Neural crest cell (in vitro differentiated cells): ENCODE measurements around the gene WDFY4. TPM values are rescaled to one million over a fixed set of nuclear protein-coding genes. Genes with fewer than 3 reads are reported as not detected.

Experiments
- DNase-seq: peaks from one replicate; pipeline ENCODE4 v3.0.0; 2021; ENCODE audit warnings: low read depth, mixed read lengths, low spot score
- H3K27ac Mint-ChIP-seq: one replicate; pipeline ENCODE4 v1.8.0; 2021; ENCODE audit warnings: mild to moderate bottlenecking, mixed read lengths; ENCODE audit not compliant: unreplicated experiment
- H3K27me3 Mint-ChIP-seq: 2 replicates; pipeline ENCODE4 v1.8.0; 2021; ENCODE audit warnings: low read depth, mild to moderate bottlenecking, mixed read lengths
- H3K36me3 Mint-ChIP-seq: 2 replicates; pipeline ENCODE4 v1.8.0; 2021; ENCODE audit warnings: low read depth, mild to moderate bottlenecking, mixed read lengths
- H3K4me1 Mint-ChIP-seq: 2 replicates; pipeline ENCODE4 v1.8.0; 2021; ENCODE audit warnings: mixed read lengths
- H3K4me3 Mint-ChIP-seq: one replicate; pipeline ENCODE4 v1.8.0; 2021; ENCODE audit warnings: mild to moderate bottlenecking, mixed read lengths
- H3K9me3 Mint-ChIP-seq: 2 replicates; pipeline ENCODE4 v1.8.0; 2021; ENCODE audit warnings: mixed read lengths
- total RNA-seq: library from RNA; stranded (reverse); gene quantifications from 2 replicates; pipeline ENCODE4 v1.2.1, GENCODE V29; 2021
- TF ChIP-seq, protein P1 (sequence below): fragments of 200-600 bp; sonication (generic); conservative IDR thresholded peaks from 2 replicates; pipeline ENCODE4 v1.5.0; 2021; ENCODE audit warnings: antibody characterized with exemption, mild to moderate bottlenecking

The WDFY4 gene
- total RNA-seq, 1 donor from 2014 or later: not detected

DNA sequence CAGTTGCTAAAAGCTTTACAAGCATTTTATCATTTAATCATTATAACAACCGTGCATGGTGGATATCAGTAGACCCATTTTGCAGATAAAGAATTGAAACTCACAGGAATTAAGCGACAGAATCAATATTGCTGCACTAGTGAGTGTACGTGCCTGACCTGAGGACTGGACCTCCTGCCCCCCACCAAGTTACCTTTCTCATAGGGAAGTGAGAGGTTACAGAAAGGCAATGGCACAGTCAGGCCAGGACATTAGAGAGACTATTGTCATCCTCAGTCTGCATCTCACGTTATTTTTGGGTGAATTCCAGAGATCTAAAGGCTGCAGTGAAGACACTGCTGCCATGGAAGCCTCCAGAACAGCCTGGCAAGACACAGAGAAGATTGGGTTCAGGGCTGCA is 80.9 kb downstream of the WDFY4 start:
- Mint-ChIP-seq H3K27ac (no peak overlapping the region), H3K36me3 (no peaks in the 10 kb centered on the region), H3K4me3 (no peak overlapping the region), H3K27me3 (peaks cover 2% of the 10 kb centered on the region), H3K4me1 (no peaks in the 10 kb centered on the region), H3K9me3 (no peaks in the 10 kb centered on the region)
- TF ChIP-seq, protein P1, sequence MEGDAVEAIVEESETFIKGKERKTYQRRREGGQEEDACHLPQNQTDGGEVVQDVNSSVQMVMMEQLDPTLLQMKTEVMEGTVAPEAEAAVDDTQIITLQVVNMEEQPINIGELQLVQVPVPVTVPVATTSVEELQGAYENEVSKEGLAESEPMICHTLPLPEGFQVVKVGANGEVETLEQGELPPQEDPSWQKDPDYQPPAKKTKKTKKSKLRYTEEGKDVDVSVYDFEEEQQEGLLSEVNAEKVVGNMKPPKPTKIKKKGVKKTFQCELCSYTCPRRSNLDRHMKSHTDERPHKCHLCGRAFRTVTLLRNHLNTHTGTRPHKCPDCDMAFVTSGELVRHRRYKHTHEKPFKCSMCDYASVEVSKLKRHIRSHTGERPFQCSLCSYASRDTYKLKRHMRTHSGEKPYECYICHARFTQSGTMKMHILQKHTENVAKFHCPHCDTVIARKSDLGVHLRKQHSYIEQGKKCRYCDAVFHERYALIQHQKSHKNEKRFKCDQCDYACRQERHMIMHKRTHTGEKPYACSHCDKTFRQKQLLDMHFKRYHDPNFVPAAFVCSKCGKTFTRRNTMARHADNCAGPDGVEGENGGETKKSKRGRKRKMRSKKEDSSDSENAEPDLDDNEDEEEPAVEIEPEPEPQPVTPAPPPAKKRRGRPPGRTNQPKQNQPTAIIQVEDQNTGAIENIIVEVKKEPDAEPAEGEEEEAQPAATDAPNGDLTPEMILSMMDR: no peak
- DNase-seq: no peak

DNA sequence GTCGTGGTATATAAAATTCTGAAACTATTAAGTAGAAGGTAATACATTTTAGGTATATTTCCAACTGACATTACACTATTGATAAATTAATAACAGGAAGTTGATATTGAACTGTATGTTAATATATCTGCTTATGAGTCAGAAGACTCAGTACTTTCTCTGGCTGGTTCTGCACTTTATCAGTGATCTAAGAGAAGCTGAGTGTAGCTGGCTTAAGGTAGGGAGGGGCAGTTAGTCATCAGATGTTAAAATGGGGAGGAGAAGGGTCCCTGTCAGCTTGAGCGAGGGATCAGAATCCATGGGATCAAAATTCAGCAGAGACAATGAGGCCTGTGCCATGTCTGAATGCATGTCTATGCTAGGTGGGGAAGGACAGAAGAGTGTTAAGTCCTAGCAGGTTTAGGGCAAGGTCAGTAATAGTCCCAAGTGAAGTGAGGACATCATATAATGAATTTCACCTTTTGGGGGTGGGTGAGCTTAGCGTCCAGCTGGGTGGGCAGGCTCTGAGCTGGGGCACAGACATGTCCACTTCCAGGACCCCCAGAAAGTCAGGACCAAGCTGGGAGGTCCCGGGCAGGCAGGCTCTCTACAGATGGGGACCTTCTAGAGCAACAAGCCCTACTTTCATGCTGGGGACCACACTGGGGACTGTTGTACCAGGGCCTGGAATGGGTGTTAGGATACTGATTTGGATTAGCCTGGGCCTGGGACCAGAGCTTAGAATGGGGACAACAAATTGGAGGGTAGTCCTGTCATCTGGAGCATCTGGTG is 82.9 kb downstream of the WDFY4 start:
- Mint-ChIP-seq H3K4me3 (no peak overlapping the region), H3K27ac (no peak overlapping the region), H3K9me3 (no peaks in the 10 kb centered on the region), H3K36me3 (no peaks in the 10 kb centered on the region), H3K27me3 (peaks cover 2% of the 10 kb centered on the region), H3K4me1 (no peaks in the 10 kb centered on the region)
- TF ChIP-seq, protein P1: no peak
- no peak for DNase-seq

DNA sequence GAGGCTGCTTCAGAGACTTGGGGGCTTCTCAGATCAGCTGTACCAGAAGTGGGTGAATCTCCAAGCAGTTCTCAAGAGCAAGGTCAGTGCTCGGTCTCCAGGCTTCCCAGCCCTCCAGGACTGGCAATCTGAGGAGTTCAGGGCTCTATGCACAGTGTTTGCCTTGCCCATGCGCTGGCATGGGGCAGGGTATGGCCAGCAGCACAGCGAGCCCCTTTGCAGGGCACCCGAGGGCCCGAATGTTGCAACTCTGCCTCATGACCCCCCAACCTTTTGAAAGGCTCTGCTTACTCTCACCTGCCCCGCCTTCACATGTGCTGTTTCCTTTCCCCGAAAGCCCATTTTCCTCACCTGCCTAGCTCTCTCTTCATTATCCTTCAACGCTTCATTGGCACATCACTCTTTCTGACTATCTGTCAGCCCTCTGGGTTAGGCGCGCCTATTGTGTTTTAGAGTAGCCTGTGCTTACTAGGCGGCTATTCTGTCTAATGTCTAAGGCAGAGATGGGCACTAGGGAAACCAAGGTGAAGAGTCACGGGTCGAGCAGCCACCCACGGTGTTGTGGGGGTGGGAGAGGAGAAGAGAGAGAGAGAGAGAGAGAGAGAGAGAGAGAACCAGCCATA is 83.6 kb downstream of the WDFY4 start:
- peaks cover 2% of the 10 kb centered on the region for H3K27me3 Mint-ChIP-seq
- no peak overlapping the region for H3K4me3 Mint-ChIP-seq
- TF ChIP-seq, protein P1: no peak
- H3K36me3 Mint-ChIP-seq: no peaks in the 10 kb centered on the region
- H3K27ac Mint-ChIP-seq: no peak overlapping the region
- H3K9me3 Mint-ChIP-seq: no peaks in the 10 kb centered on the region
- H3K4me1 Mint-ChIP-seq: no peaks in the 10 kb centered on the region
- no peak for DNase-seq

DNA sequence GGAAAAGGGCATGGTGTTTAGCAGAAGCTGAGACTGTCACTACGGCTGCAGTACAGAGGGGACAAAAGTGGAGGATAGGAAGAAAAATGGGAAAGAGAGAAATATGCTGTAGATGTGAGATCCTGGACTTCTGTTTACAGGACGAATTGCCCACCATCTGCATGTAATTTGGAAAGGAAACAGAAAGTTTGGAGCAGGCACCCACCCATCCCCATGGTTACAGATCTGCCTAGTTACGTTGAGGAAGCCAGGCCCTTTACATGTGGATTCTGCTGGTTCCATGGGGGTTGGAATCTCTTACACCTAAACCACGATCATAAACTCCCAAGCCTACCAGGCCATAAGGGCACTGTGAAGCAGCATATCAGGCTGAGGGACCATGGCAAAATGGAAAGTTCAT is 84.3 kb downstream of the WDFY4 start:
- H3K4me3 Mint-ChIP-seq: no peak overlapping the region
- no peaks in the 10 kb centered on the region for H3K36me3 Mint-ChIP-seq
- H3K4me1 Mint-ChIP-seq: no peaks in the 10 kb centered on the region
- TF ChIP-seq, protein P1: no peak
- no peak overlapping the region for H3K27ac Mint-ChIP-seq
- peaks cover 2% of the 10 kb centered on the region for H3K27me3 Mint-ChIP-seq
- H3K9me3 Mint-ChIP-seq: no peaks in the 10 kb centered on the region
- no peak for DNase-seq

DNA sequence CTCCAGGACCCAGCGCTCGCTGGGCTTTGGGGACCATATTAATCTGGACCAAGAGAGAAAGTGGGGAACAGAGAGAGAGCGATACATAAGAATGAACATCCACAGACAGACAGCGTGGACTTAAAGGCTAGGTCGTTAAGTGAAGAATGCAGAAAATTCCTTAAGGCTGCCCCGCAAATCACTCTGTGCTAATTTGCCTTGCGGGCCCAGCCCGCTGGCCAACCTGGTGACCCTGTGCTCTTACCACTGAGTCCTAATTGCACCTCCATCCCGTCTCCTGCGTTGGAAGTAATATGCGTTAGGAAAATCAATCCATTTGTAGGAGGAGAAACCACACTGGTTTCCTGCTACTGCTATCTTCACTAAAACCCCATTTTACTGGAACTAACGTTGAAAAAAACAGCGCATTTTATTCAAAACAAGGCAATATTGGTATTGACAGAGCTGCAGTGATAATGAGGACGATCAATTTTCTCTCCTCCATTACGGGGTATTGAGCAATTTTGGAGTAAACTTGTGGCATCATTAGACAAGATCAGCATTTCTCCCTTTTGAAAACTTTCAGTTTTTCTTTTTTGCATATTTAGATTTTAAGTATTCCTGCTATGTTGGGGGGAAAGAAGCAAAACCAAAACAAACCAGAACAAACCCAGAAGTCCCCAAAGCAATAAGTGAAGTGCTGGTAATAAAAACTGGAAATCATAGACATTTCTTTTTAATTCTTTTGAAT is 85.2 kb downstream of the WDFY4 start:
- H3K27ac Mint-ChIP-seq: no peak overlapping the region
- H3K9me3 Mint-ChIP-seq: no peaks in the 10 kb centered on the region
- H3K36me3 Mint-ChIP-seq: no peaks in the 10 kb centered on the region
- H3K4me1 Mint-ChIP-seq: no peaks in the 10 kb centered on the region
- H3K4me3 Mint-ChIP-seq: no peak overlapping the region
- no peak for DNase-seq
- TF ChIP-seq, protein P1: no peak
- peaks cover 2% of the 10 kb centered on the region for H3K27me3 Mint-ChIP-seq
